ENCODE data around the gene CCDC110. TPM values are rescaled to one million over a fixed set of nuclear protein-coding genes. Genes with fewer than 3 reads are reported as not detected.

Gene CCDC110
- total RNA-seq, 3 donors from 2014 or later (not counting 1 experiment from before 2014, with no cell fraction given): not detected

- Histone ChIP-seq H3K36me3 (ENCODE audit: control insufficient read depth, insufficient read depth, low read length) (no peaks in the 10 kb centered on the region), H3K27me3 (ENCODE audit: control insufficient read depth, insufficient read depth, low read length) (peaks cover 5% of the 10 kb centered on the region), H3K27ac (ENCODE audit: low read length) (no peak overlapping the region), H3K9me3 (ENCODE audit: control insufficient read depth, insufficient read depth, low read length) (no peaks in the 10 kb centered on the region), H3K4me3 (ENCODE audit: low read length) (peak overlapping the region; percentile 66), H3K4me1 (ENCODE audit: control insufficient read depth, insufficient read depth, low read length) (peaks cover 17% of the 10 kb centered on the region)
- ATAC-seq: no peak
- peak in 1 of 2 donors; percentile 20 for DNase-seq
- intact Hi-C loops (cut with micrococcal nuclease): no loop called here
- no peaks in the 10 kb centered on the region for H3K36me3 Mint-ChIP-seq
- H3K27ac Mint-ChIP-seq: peak overlapping the region; percentile 69 to 80
- peaks cover 12 to 17% of the 10 kb centered on the region in 2 donors for H3K4me1 Mint-ChIP-seq
- H3K9me3 Mint-ChIP-seq: no peaks in the 10 kb centered on the region
- 47% methylated on average over 6 of the region's 10 CpGs for WGBS (ENCODE audit: insufficient coverage)
- TF ChIP-seq, protein P1, sequence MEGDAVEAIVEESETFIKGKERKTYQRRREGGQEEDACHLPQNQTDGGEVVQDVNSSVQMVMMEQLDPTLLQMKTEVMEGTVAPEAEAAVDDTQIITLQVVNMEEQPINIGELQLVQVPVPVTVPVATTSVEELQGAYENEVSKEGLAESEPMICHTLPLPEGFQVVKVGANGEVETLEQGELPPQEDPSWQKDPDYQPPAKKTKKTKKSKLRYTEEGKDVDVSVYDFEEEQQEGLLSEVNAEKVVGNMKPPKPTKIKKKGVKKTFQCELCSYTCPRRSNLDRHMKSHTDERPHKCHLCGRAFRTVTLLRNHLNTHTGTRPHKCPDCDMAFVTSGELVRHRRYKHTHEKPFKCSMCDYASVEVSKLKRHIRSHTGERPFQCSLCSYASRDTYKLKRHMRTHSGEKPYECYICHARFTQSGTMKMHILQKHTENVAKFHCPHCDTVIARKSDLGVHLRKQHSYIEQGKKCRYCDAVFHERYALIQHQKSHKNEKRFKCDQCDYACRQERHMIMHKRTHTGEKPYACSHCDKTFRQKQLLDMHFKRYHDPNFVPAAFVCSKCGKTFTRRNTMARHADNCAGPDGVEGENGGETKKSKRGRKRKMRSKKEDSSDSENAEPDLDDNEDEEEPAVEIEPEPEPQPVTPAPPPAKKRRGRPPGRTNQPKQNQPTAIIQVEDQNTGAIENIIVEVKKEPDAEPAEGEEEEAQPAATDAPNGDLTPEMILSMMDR (IDR thresholded peaks at IDR 0.05): no peak
- peak overlapping the region; percentile 93 for H3K4me3 Mint-ChIP-seq
- peaks cover 15 to 17% of the 10 kb centered on the region in 2 donors for H3K27me3 Mint-ChIP-seq (ENCODE audit: low read depth in 2 of 2)
These were observed 590 bp upstream of the CCDC110 start for GRCh38 chr4:185472103-185472542.

- peaks cover 17% of the 10 kb centered on the region for H3K4me1 ChIP-seq (ENCODE audit: control insufficient read depth, insufficient read depth, low read length)
- TF ChIP-seq, protein P1 (IDR thresholded peaks at IDR 0.05): no peak
These were observed 885 bp downstream of the CCDC110 start for GRCh38 chr4:185470501-185471195.

GRCh38 chr4:185469580-185470154 is 1.9 kb downstream of the CCDC110 start:
- WGBS (ENCODE audit: insufficient coverage): 70% methylated on average over 8 of the region's 9 CpGs
- Histone ChIP-seq H3K27me3 (ENCODE audit: control insufficient read depth, insufficient read depth, low read length) (peaks cover 5% of the 10 kb centered on the region), H3K4me3 (ENCODE audit: low read length) (no peak overlapping the region), H3K36me3 (ENCODE audit: control insufficient read depth, insufficient read depth, low read length) (no peaks in the 10 kb centered on the region), H3K4me1 (ENCODE audit: control insufficient read depth, insufficient read depth, low read length) (peaks cover 17% of the 10 kb centered on the region), H3K9me3 (ENCODE audit: control insufficient read depth, insufficient read depth, low read length) (no peaks in the 10 kb centered on the region), H3K27ac (ENCODE audit: low read length) (no peak overlapping the region)
- H3K4me1 Mint-ChIP-seq: peaks cover 12 to 17% of the 10 kb centered on the region in 2 donors
- H3K27ac Mint-ChIP-seq: peak overlapping the region; percentile 66 to 67
- peak overlapping the region; percentile 82 for H3K4me3 Mint-ChIP-seq
- peaks cover 10 to 12% of the 10 kb centered on the region in 2 donors for H3K27me3 Mint-ChIP-seq (ENCODE audit: low read depth in 2 of 2)
- no peaks in the 10 kb centered on the region for H3K9me3 Mint-ChIP-seq
- TF ChIP-seq, protein P1 (IDR thresholded peaks at IDR 0.05): no peak
- DNase-seq (peak in 1 of 2 donors; percentile 29), ATAC-seq (no peak)
- no peaks in the 10 kb centered on the region for H3K36me3 Mint-ChIP-seq
- intact Hi-C loops (cut with micrococcal nuclease): loop anchor here (2.0 kb wide), 2 partner anchors 45 to 73 kb away; partner anchors contain the start of genes ANKRD37 and UFSP2

More at GRCh38 chr4:185470501-185471195, 885 bp downstream of the CCDC110 start:
- H3K36me3 Mint-ChIP-seq: no peaks in the 10 kb centered on the region
- H3K4me3 Mint-ChIP-seq: peak overlapping the region; percentile 82
- Histone ChIP-seq H3K27ac (ENCODE audit: low read length) (peak overlapping the region; percentile 53), H3K36me3 (ENCODE audit: control insufficient read depth, insufficient read depth, low read length) (no peaks in the 10 kb centered on the region), H3K9me3 (ENCODE audit: control insufficient read depth, insufficient read depth, low read length) (no peaks in the 10 kb centered on the region), H3K27me3 (ENCODE audit: control insufficient read depth, insufficient read depth, low read length) (peaks cover 5% of the 10 kb centered on the region), H3K4me3 (ENCODE audit: low read length) (peak overlapping the region; percentile 31)
- peaks cover 10 to 12% of the 10 kb centered on the region in 2 donors for H3K27me3 Mint-ChIP-seq (ENCODE audit: low read depth in 2 of 2)
- H3K4me1 Mint-ChIP-seq: peaks cover 12 to 17% of the 10 kb centered on the region in 2 donors
- H3K27ac Mint-ChIP-seq: peak overlapping the region; percentile 66 to 67
- DNase-seq (peak; percentile 22 to 73), ATAC-seq (peak in 2 of 3 donors; percentile 7 to 9)
- no peaks in the 10 kb centered on the region for H3K9me3 Mint-ChIP-seq
- intact Hi-C loops (cut with micrococcal nuclease): loop anchor here (2.0 kb wide), 2 partner anchors 46 to 74 kb away; partner anchors contain the start of genes ANKRD37 and UFSP2
- WGBS (ENCODE audit: insufficient coverage): 11% methylated on average over 28 of the region's 41 CpGs

Data from natural killer cell (primary cell).